Gastroesophageal sphincter (tissue), 4 donors: ENCODE data around the gene ACOD1. TPM values are rescaled to one million over a fixed set of nuclear protein-coding genes. Genes with fewer than 3 reads are reported as not detected.
"Not testable (repeated sequence)": the region's sequence is repeated elsewhere in the genome, so short reads cannot be mapped to it uniquely, and the experiment has no call there.

Experiments
- ATAC-seq: fragments of 150-250 bp; one replicate; pipeline ENCODE4 v1.9.1; 2016; ENCODE audit warnings: mild to moderate bottlenecking, moderate library complexity
- H3K27ac ChIP-seq, 4 donors: fragments of 200-600 bp; sonication (generic) in 3 of 4; 1 replicate in 3 of 4; 2 replicates in 1 of 4; pipeline ENCODE4 v1.5.1; 2016 to 2019
- H3K27me3 ChIP-seq: fragments of 200-600 bp; sonication (generic); one replicate; pipeline ENCODE4 v1.5.1; 2019
- H3K36me3 ChIP-seq, 2 donors: fragments of 200-600 bp; sonication (generic); one replicate each; pipeline ENCODE4 v1.5.1; 2019; ENCODE audit warnings: control low read depth in 1 of 2
- H3K4me1 ChIP-seq, 3 donors: fragments of 200-600 bp; sonication (generic); 1 replicate in 2 of 3; 2 replicates in 1 of 3; pipeline ENCODE4 v1.5.1; 2016 to 2019; ENCODE audit warnings: control low read depth in 2 of 3
- H3K4me3 ChIP-seq, 2 donors: fragments of 200-600 bp; sonication (generic); one replicate each; pipeline ENCODE4 v1.5.1; 2019; ENCODE audit warnings: mild to moderate bottlenecking in 1 of 2, moderate library complexity in 1 of 2
- H3K9me3 ChIP-seq, 3 donors: fragments of 200-600 bp; sonication (generic); one replicate each; pipeline ENCODE4 v1.5.1; 2017 to 2019; ENCODE audit warnings: control low read depth in 2 of 3
- CTCF ChIP-seq, 4 experiments: fragments of 200-600 bp in 2 of 4; fragments of 450-650 bp in 2 of 4; sonication (generic) in 1 of 4; IDR thresholded peaks; one replicate each; pipeline ENCODE4 v1.5.1; 2017 to 2019; ENCODE audit warnings: antibody characterized with exemption in 4 of 4, mild to moderate bottlenecking in 2 of 4, moderate library complexity in 2 of 4
- EP300 ChIP-seq: sonication (generic); formaldehyde crosslinking; IDR thresholded peaks from one replicate; pipeline ENCODE4 v1.6.1; 2017; ENCODE audit warnings: antibody characterized with exemption, mild to moderate bottlenecking
- POLR2A ChIP-seq, 2 donors: fragments of 450-650 bp; IDR thresholded peaks; one replicate each; pipeline ENCODE4 v1.6.1; 2017; ENCODE audit warnings: antibody characterized with exemption in 2 of 2, mild to moderate bottlenecking in 2 of 2, moderate library complexity in 1 of 2
- POLR2AphosphoS5 ChIP-seq: sonication (generic); formaldehyde crosslinking; IDR thresholded peaks from one replicate; pipeline ENCODE4 v1.6.1; 2017; ENCODE audit warnings: antibody characterized with exemption
- WGBS, 2 donors: methylation state at CpG; one replicate each; pipeline ENCODE4 v1.1.5; 2018; ENCODE audit warnings: low coverage in 1 of 2; 5-methylcytosine and 5-hydroxymethylcytosine counted together
- total RNA-seq, 4 donors: library from RNA; depleted of rRNA; stranded (reverse); fragments of >200 nt; gene quantifications; one replicate each; pipeline ENCODE4 v1.1.0, GENCODE V29; 2016

Gene ACOD1
- total RNA-seq, 4 donors from 2014 or later: not detected

- Histone ChIP-seq H3K36me3 (no peaks in the 10 kb centered on the region), H3K27ac (no peak overlapping the region), H3K9me3 (no peaks in the 10 kb centered on the region), H3K27me3 (no peaks in the 10 kb centered on the region), H3K4me1 (no peaks in the 10 kb centered on the region), H3K4me3 (no peak overlapping the region)
- 55 to 63% methylated on average over 2 to 4 of the region's 4 CpGs for WGBS, 2 donors
- no peak for ATAC-seq
- TF ChIP-seq POLR2A (IDR thresholded peaks at IDR 0.05) (no peak), EP300 (no peak), POLR2AphosphoS5 (no peak), CTCF (IDR thresholded peaks at IDR 0.05) (no peak)
These were observed 34.4 kb upstream of the ACOD1 start for GRCh38 chr13:76913898-76914297.

GRCh38 chr13:76917095-76917494 lies 31.2 kb upstream of the ACOD1 start:
- TF ChIP-seq POLR2A (IDR thresholded peaks at IDR 0.05) (no peak), POLR2AphosphoS5 (no peak), EP300 (no peak), CTCF (IDR thresholded peaks at IDR 0.05) (no peak)
- H3K27me3 ChIP-seq: no peaks in the 10 kb centered on the region
- H3K4me1 ChIP-seq: no peaks in the 10 kb centered on the region
- H3K9me3 ChIP-seq: no peaks in the 10 kb centered on the region
- ATAC-seq: no peak
- WGBS, 2 donors: 77 to 80% methylated on average over 1 of the region's 1 CpG
- no peak overlapping the region for H3K27ac ChIP-seq
- no peaks in the 10 kb centered on the region for H3K36me3 ChIP-seq
- H3K4me3 ChIP-seq: no peak overlapping the region

GRCh38 chr13:76917755-76918481 lies 30.4 kb upstream of the ACOD1 start:
- H3K9me3 ChIP-seq, H3K27me3 ChIP-seq, H3K36me3 ChIP-seq, ATAC-seq, H3K4me3 ChIP-seq, H3K27ac ChIP-seq, H3K4me1 ChIP-seq: not testable (repeated sequence)
- 72 to 90% methylated on average over 2 to 6 of the region's 12 CpGs for WGBS, 2 donors

- no peak for ATAC-seq
- Histone ChIP-seq H3K27me3 (no peaks in the 10 kb centered on the region), H3K9me3 (no peaks in the 10 kb centered on the region), H3K27ac (no peak overlapping the region), H3K4me3 (no peak overlapping the region), H3K4me1 (no peaks in the 10 kb centered on the region), H3K36me3 (no peaks in the 10 kb centered on the region)
- TF ChIP-seq CTCF (IDR thresholded peaks at IDR 0.05) (no peak), POLR2A (IDR thresholded peaks at IDR 0.05) (no peak), EP300 (no peak), POLR2AphosphoS5 (no peak)
- 86 to 100% methylated on average over 1 of the region's 1 CpG for WGBS, 2 donors
These were observed 26.8 kb upstream of the ACOD1 start for GRCh38 chr13:76921516-76921915.

DNA sequence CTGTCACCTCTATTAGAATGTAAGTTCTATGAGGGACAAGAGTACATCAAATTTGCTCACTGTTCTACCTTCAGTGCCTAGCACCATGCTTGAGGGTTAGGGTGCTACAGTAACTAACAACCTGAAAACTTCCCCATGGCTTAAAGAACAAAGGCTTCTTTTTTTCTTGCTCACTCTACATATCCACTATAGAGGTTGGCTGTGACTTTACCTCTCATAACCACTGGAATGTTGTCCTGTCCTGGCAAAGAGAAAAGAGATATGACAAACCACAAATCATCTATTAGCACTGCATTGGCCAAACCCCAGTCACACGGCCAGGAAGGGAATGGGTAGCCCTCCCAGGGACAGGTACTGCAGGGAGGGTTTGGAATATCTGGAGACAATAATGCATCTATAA lies 23.2 kb upstream of the ACOD1 start:
- Histone ChIP-seq H3K4me1 (no peaks in the 10 kb centered on the region), H3K9me3 (no peaks in the 10 kb centered on the region), H3K27me3 (no peaks in the 10 kb centered on the region), H3K36me3 (no peaks in the 10 kb centered on the region), H3K27ac (no peak overlapping the region), H3K4me3 (no peak overlapping the region)
- no peak for ATAC-seq
- TF ChIP-seq CTCF (IDR thresholded peaks at IDR 0.05) (no peak), POLR2AphosphoS5 (no peak), EP300 (no peak), POLR2A (IDR thresholded peaks at IDR 0.05) (no peak)
- 100% methylated on average over 1 of the region's 1 CpG; no CpG with 5 or more reads in 1 of the 2 donors for WGBS, 2 donors
